ENCODE data around the gene MTIF3. TPM values are rescaled to one million over a fixed set of nuclear protein-coding genes. Genes with fewer than 3 reads are reported as not detected.

Gene MTIF3
- total RNA-seq, 1 experiment from 2014 or later, result 31.6 TPM

- Histone ChIP-seq H2BK15ac (ENCODE audit: low read depth, low read length) (no peak overlapping the region), H3K56ac (ENCODE audit: insufficient read length, low read depth, low read length) (no peak overlapping the region), H4K8ac (replicated peaks; ENCODE audit: insufficient read length, low read depth, low read length) (no peak overlapping the region), H3K18ac (ENCODE audit: insufficient read length, low read depth, low read length) (no peak overlapping the region), H3K23ac (ENCODE audit: insufficient read length, low read depth, low read length) (no peak overlapping the region), H4K91ac (ENCODE audit: insufficient read length, low read depth, low read length) (no peak overlapping the region), H3K23me2 (ENCODE audit: insufficient read length, low read depth, low read length, poor library complexity, severe bottlenecking) (no peaks in the 10 kb centered on the region), H3K4ac (ENCODE audit: low read depth, low read length) (no peak overlapping the region), H2AK5ac (ENCODE audit: insufficient read length, low read length) (no peak overlapping the region), H2BK20ac (ENCODE audit: low read depth, low read length, poor library complexity, severe bottlenecking) (no peak overlapping the region), H4K5ac (ENCODE audit: insufficient read length, low read depth, low read length) (no peak overlapping the region), H2BK12ac (ENCODE audit: insufficient read length, low read depth, low read length) (no peak overlapping the region), H3K14ac (ENCODE audit: insufficient read depth, low read length) (no peak overlapping the region), H3K9ac (ENCODE audit: extremely low read depth, insufficient read length, low read length) (no peak overlapping the region), H3K4me2 (ENCODE audit: insufficient read depth, insufficient read length, low read length) (no peak overlapping the region), H3K9me3 (ENCODE audit: control insufficient read depth, low read depth, low read length) (no peaks in the 10 kb centered on the region), H2BK5ac (ENCODE audit: insufficient read length, low read length) (no peak overlapping the region), H2BK120ac (ENCODE audit: low read depth, low read length, poor library complexity, severe bottlenecking) (no peak overlapping the region), H4K20me1 (ENCODE audit: control insufficient read depth, insufficient read depth, insufficient read length) (no peaks in the 10 kb centered on the region), H3T11ph (ENCODE audit: low read length) (no peak overlapping the region), H3K4me1 (ENCODE audit: insufficient read depth, low read length) (no peaks in the 10 kb centered on the region), H3K27me3 (ENCODE audit: insufficient read depth, low read length) (no peaks in the 10 kb centered on the region), H3K79me1 (ENCODE audit: insufficient read depth, low read depth, low read length, poor library complexity, severe bottlenecking) (no peaks in the 10 kb centered on the region), H2AFZ (ENCODE audit: low read length) (no peak overlapping the region), H3K79me2 (ENCODE audit: insufficient read depth, low read length) (no peaks in the 10 kb centered on the region), H3K27ac (ENCODE audit: insufficient read length, low read depth, low read length) (no peak overlapping the region)
- no peak for TF ChIP-seq CTCF (conservative IDR thresholded peaks at IDR 0.05)
- H3K4me3 Mint-ChIP-seq, result no peak overlapping the region
- H3K27me3 Mint-ChIP-seq (ENCODE audit: low read depth), result no peaks in the 10 kb centered on the region; the same call in 1 of the 2 replicates
- peak overlapping the region in 1 of 3 experiments; percentile 82; a peak in 1 of 7 replicates for H3K27ac Mint-ChIP-seq
- WGBS (ENCODE audit: extremely low coverage, insufficient read length, low lambda C conversion rate), result no CpG with 5 or more reads among the region's 7 CpGs
- H3K36me3 Mint-ChIP-seq (ENCODE audit: insufficient read depth in 1 of 3, low read depth in 3 of 3), result no peaks in the 10 kb centered on the region
- no peaks in the 10 kb centered on the region for H3K9me3 Mint-ChIP-seq
- peaks cover 0 to 4% of the 10 kb centered on the region in 2 experiments; a peak in 1 of 4 replicates for H3K4me1 Mint-ChIP-seq
- no peak for DNase-seq
Measured at GRCh38 chr13:27396252-27396846, 54.0 kb downstream of the MTIF3 start.

Data from H9 (cell line).